Measurements from ENCODE around the gene FAM171A2. TPM values are rescaled to one million over a fixed set of nuclear protein-coding genes. Genes with fewer than 3 reads are reported as not detected.

The FAM171A2 gene
- total RNA-seq, 1 experiment from 2014 or later, result 7.6 TPM

GRCh38 chr17:44408786-44409185, 45.1 kb upstream of the FAM171A2 start:
- POLR2A ChIA-PET, result no interaction called here

GRCh38 chr17:44402564-44403172, 39.0 kb upstream of the FAM171A2 start:
- in situ Hi-C loops (cut with HindIII; ENCODE audit: low pct_unique_long_range_greater_than_20kb, low sequenced_read_pairs), result no loop called here
- Histone ChIP-seq H3K36me3 (ENCODE audit: control insufficient read depth, insufficient read depth, low read length) (peaks cover 10% of the 10 kb centered on the region), H3K9me3 (ENCODE audit: control insufficient read depth, insufficient read depth, low read depth, low read length) (no peaks in the 10 kb centered on the region), H3K27me3 (ENCODE audit: control insufficient read depth, insufficient read depth, low read length) (no peaks in the 10 kb centered on the region), H3K4me1 (ENCODE audit: control insufficient read depth, insufficient read depth, low read length) (no peaks in the 10 kb centered on the region), H3K4me3 (ENCODE audit: low read depth in 2 of 2, low read length in 2 of 2) (no peak overlapping the region), H3K27ac (ENCODE audit: low read length) (no peak overlapping the region)
- no TSS peak for BruUV-seq (replicated peaks)
- TF ChIP-seq SIN3A (IDR thresholded peaks at IDR 0.05; ENCODE audit: borderline replicate concordance, insufficient read depth, low read depth, low read length) (no peak), POLR2AphosphoS5 (IDR thresholded peaks at IDR 0.05; ENCODE audit: low read depth, low read length) (no peak), REST (IDR thresholded peaks at IDR 0.05; ENCODE audit: insufficient read depth in 1 of 2, low read depth in 2 of 2, low read length in 1 of 2) (no peak), CTCF (IDR thresholded peaks at IDR 0.05) (no peak), TCF7L2 (IDR thresholded peaks at IDR 0.05; ENCODE audit: low read depth, low read length) (no peak)
- intact Hi-C loops (cut with micrococcal nuclease; ENCODE audit: unreplicated experiment), result no loop called here
- ATAC-seq (no peak), DNase-seq (ENCODE audit: low read depth, low spot score) (no peak)
- ChIA-PET CTCF (no interaction called here), POLR2A (no interaction called here)

More at GRCh38 chr17:44408786-44409185, 45.1 kb upstream of the FAM171A2 start:
- intact Hi-C loops (cut with micrococcal nuclease; ENCODE audit: unreplicated experiment) (no loop called here), in situ Hi-C loops (cut with HindIII; ENCODE audit: low pct_unique_long_range_greater_than_20kb, low sequenced_read_pairs) (no loop called here)
- CTCF ChIA-PET, result no interaction called here
- DNase-seq (ENCODE audit: low read depth, low spot score) (no peak), ATAC-seq (no peak)
- no peak for TF ChIP-seq REST (IDR thresholded peaks at IDR 0.05; ENCODE audit: insufficient read depth in 1 of 2, low read depth in 2 of 2, low read length in 1 of 2)
- no peak for TF ChIP-seq TCF7L2 (IDR thresholded peaks at IDR 0.05; ENCODE audit: low read depth, low read length)
- no peak for TF ChIP-seq SIN3A (IDR thresholded peaks at IDR 0.05; ENCODE audit: borderline replicate concordance, insufficient read depth, low read depth, low read length)
- TF ChIP-seq CTCF (IDR thresholded peaks at IDR 0.05), result no peak
- no peak for TF ChIP-seq POLR2AphosphoS5 (IDR thresholded peaks at IDR 0.05; ENCODE audit: low read depth, low read length)
- Histone ChIP-seq H3K4me1 (ENCODE audit: control insufficient read depth, insufficient read depth, low read length) (no peaks in the 10 kb centered on the region), H3K36me3 (ENCODE audit: control insufficient read depth, insufficient read depth, low read length) (peaks cover 2% of the 10 kb centered on the region; the same call in 1 of the 2 replicates), H3K27me3 (ENCODE audit: control insufficient read depth, insufficient read depth, low read length) (no peaks in the 10 kb centered on the region), H3K27ac (ENCODE audit: low read length) (no peak overlapping the region), H3K4me3 (ENCODE audit: low read depth in 2 of 2, low read length in 2 of 2) (no peak overlapping the region), H3K9me3 (ENCODE audit: control insufficient read depth, insufficient read depth, low read depth, low read length) (no peaks in the 10 kb centered on the region)
- BruUV-seq (replicated peaks), result no TSS peak
